HepG2 (cell line): ENCODE results near the gene TOMM20. TPM values are rescaled to one million over a fixed set of nuclear protein-coding genes. Genes with fewer than 3 reads are reported as not detected.

ENCODE experiments used
- AKAP8 ChIP-seq: sonication (generic); formaldehyde crosslinking; IDR thresholded peaks from 2 replicates; pipeline ENCODE4 v1.5.1; 2020; ENCODE audit warnings: mild to moderate bottlenecking, missing genetic modification reagents
- CEBPG ChIP-seq: IDR thresholded peaks from 2 replicates; pipeline ENCODE4 v1.6.1; 2016
- CHD4 ChIP-seq: fragments of 200-600 bp; sonication (generic); IDR thresholded peaks from 2 replicates; pipeline ENCODE4 v1.7.0; 2017; ENCODE audit warnings: mild to moderate bottlenecking, low read length, borderline replicate concordance
- FOXA3 ChIP-seq: IDR thresholded peaks from 2 replicates; pipeline ENCODE4 v1.6.1; 2016; ENCODE audit warnings: missing genetic modification reagents, missing compliant biosample characterization
- HES4 ChIP-seq: sonication (generic); formaldehyde crosslinking; IDR thresholded peaks from 2 replicates; pipeline ENCODE4 v1.9.0; 2021; ENCODE audit warnings: mild to moderate bottlenecking, missing genetic modification reagents, borderline replicate concordance
- HNF4G ChIP-seq, 2 experiments: sonication (generic) in 1 of 2; formaldehyde crosslinking in 1 of 2; IDR thresholded peaks; 2 replicates each; pipeline versions ENCODE4 v1.4.0 to v1.6.1; 2011 to 2020; ENCODE audit warnings: borderline replicate concordance in 2 of 2, low read depth in 2 of 2, mild to moderate bottlenecking in 2 of 2, low read length in 1 of 2, missing genetic modification reagents in 1 of 2, moderate library complexity in 1 of 2
- KDM3A ChIP-seq: IDR thresholded peaks from 2 replicates; pipeline ENCODE4 v1.6.1; 2018; ENCODE audit warnings: low read depth, missing compliant biosample characterization
- NRL ChIP-seq: sonication (generic); formaldehyde crosslinking; IDR thresholded peaks from 2 replicates; pipeline ENCODE4 v1.5.0; 2020; ENCODE audit warnings: missing genetic modification reagents, mild to moderate bottlenecking, moderate library complexity, borderline replicate concordance
- POGZ ChIP-seq: sonication (generic); formaldehyde crosslinking; IDR thresholded peaks from 2 replicates; pipeline ENCODE4 v1.4.0; 2020; ENCODE audit warnings: mild to moderate bottlenecking, missing genetic modification reagents
- SALL1 ChIP-seq: sonication (generic); formaldehyde crosslinking; IDR thresholded peaks from 2 replicates; pipeline ENCODE4 v1.8.0; 2022; ENCODE audit warnings: mild to moderate bottlenecking, missing genetic modification reagents
- SAP130 ChIP-seq: IDR thresholded peaks from 2 replicates; pipeline ENCODE4 v1.6.1; 2016; ENCODE audit warnings: low read depth
- TRIM24 ChIP-seq: sonication (generic); formaldehyde crosslinking; IDR thresholded peaks from 2 replicates; pipeline ENCODE4 v1.8.0; 2022; ENCODE audit warnings: mild to moderate bottlenecking, missing genetic modification reagents
- ZNF263 ChIP-seq: sonication (generic); formaldehyde crosslinking; IDR thresholded peaks from 2 replicates; pipeline ENCODE4 v1.4.0; 2020; ENCODE audit warnings: missing genetic modification reagents
- ZNF775 ChIP-seq: sonication (generic); formaldehyde crosslinking; IDR thresholded peaks from 2 replicates; pipeline ENCODE4 v1.4.0; 2020; ENCODE audit warnings: missing genetic modification reagents, mild to moderate bottlenecking, moderate library complexity, borderline replicate concordance
- polyA plus RNA-seq, 8 experiments: library from polyadenylated mRNA; depleted of rRNA in 3 of 8; stranded (reverse) in 7 of 8; unstranded in 1 of 8; fragments of >200 nt; fragmentation: Illumina TruSeq in 4 of 8; extraction: Trizol in 4 of 8; gene quantifications; 2 replicates each; pipeline versions ENCODE4 v1.2.1 to v1.2.3, GENCODE V29; 2011 to 2016; ENCODE audit warnings: low read depth in 4 of 8, missing spikeins in 1 of 8, mixed read lengths in 1 of 8; ENCODE audit not compliant: insufficient read depth in 1 of 8
- total RNA-seq, 5 experiments: library from RNA; depleted of rRNA; stranded (reverse); fragments of >200 nt; fragmentation: Illumina TruSeq; extraction: Trizol; gene quantifications; 2 replicates each; pipeline ENCODE4 v1.2.3, GENCODE V29; 2016; ENCODE audit warnings: low read depth in 1 of 5
- TF ChIP-seq, protein P1 (sequence below): IDR thresholded peaks from 2 replicates; pipeline ENCODE4 v1.6.1; 2016; ENCODE audit warnings: low read depth, missing genetic modification reagents, missing compliant biosample characterization
- TF ChIP-seq, protein P2 (sequence below): sonication (generic); formaldehyde crosslinking; IDR thresholded peaks from 2 replicates; pipeline ENCODE4 v1.8.1; 2022; ENCODE audit warnings: mild to moderate bottlenecking, missing genetic modification reagents
- TF ChIP-seq, protein P3 (sequence below): sonication (generic); formaldehyde crosslinking; IDR thresholded peaks from 2 replicates; pipeline ENCODE4 v1.5.0; 2020; ENCODE audit warnings: missing genetic modification reagents

Gene TOMM20
- total and polyA plus RNA-seq, 2 of the 13 experiments (the other 11 are each of a cell fraction or from before 2014, with no cell fraction given): 153 to 376 TPM

- TF ChIP-seq, protein P1, sequence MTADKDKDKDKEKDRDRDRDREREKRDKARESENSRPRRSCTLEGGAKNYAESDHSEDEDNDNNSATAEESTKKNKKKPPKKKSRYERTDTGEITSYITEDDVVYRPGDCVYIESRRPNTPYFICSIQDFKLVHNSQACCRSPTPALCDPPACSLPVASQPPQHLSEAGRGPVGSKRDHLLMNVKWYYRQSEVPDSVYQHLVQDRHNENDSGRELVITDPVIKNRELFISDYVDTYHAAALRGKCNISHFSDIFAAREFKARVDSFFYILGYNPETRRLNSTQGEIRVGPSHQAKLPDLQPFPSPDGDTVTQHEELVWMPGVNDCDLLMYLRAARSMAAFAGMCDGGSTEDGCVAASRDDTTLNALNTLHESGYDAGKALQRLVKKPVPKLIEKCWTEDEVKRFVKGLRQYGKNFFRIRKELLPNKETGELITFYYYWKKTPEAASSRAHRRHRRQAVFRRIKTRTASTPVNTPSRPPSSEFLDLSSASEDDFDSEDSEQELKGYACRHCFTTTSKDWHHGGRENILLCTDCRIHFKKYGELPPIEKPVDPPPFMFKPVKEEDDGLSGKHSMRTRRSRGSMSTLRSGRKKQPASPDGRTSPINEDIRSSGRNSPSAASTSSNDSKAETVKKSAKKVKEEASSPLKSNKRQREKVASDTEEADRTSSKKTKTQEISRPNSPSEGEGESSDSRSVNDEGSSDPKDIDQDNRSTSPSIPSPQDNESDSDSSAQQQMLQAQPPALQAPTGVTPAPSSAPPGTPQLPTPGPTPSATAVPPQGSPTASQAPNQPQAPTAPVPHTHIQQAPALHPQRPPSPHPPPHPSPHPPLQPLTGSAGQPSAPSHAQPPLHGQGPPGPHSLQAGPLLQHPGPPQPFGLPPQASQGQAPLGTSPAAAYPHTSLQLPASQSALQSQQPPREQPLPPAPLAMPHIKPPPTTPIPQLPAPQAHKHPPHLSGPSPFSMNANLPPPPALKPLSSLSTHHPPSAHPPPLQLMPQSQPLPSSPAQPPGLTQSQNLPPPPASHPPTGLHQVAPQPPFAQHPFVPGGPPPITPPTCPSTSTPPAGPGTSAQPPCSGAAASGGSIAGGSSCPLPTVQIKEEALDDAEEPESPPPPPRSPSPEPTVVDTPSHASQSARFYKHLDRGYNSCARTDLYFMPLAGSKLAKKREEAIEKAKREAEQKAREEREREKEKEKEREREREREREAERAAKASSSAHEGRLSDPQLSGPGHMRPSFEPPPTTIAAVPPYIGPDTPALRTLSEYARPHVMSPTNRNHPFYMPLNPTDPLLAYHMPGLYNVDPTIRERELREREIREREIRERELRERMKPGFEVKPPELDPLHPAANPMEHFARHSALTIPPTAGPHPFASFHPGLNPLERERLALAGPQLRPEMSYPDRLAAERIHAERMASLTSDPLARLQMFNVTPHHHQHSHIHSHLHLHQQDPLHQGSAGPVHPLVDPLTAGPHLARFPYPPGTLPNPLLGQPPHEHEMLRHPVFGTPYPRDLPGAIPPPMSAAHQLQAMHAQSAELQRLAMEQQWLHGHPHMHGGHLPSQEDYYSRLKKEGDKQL (CRISPR knock-in tag): peak; percentile 89
- TF ChIP-seq KDM3A (CRISPR knock-in tag) (peak; percentile 74; the same call in 1 of the 2 replicates), CEBPG (peak; percentile 92), HES4 (CRISPR knock-in tag) (no peak), FOXA3 (peak; percentile 97), TRIM24 (CRISPR knock-in tag) (peak; percentile 44), ZNF775 (CRISPR knock-in tag) (peak; percentile 52; the same call in 1 of the 2 replicates), AKAP8 (CRISPR knock-in tag) (peak; percentile 73; the same call in 1 of the 2 replicates), ZNF263 (peak; percentile 79), NRL (CRISPR knock-in tag) (peak; percentile 77; the same call in 1 of the 2 replicates), CHD4 (peak; percentile 42; the same call in 1 of the 2 replicates), HNF4G (IDR thresholded peaks at IDR 0.05; ENCODE audit: borderline replicate concordance, low read depth, low read length) (peak; percentile 47; the same call in 1 of the 2 replicates), HNF4G (CRISPR knock-in tag; IDR thresholded peaks at IDR 0.05; ENCODE audit: borderline replicate concordance, low read depth) (peak; percentile 88), POGZ (peak; percentile 69), SALL1 (CRISPR knock-in tag) (peak; percentile 95), SAP130 (CRISPR knock-in tag) (peak; percentile 89)
- TF ChIP-seq, protein P2, sequence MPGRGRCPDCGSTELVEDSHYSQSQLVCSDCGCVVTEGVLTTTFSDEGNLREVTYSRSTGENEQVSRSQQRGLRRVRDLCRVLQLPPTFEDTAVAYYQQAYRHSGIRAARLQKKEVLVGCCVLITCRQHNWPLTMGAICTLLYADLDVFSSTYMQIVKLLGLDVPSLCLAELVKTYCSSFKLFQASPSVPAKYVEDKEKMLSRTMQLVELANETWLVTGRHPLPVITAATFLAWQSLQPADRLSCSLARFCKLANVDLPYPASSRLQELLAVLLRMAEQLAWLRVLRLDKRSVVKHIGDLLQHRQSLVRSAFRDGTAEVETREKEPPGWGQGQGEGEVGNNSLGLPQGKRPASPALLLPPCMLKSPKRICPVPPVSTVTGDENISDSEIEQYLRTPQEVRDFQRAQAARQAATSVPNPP (CRISPR knock-in tag): no peak
- TF ChIP-seq, protein P3, sequence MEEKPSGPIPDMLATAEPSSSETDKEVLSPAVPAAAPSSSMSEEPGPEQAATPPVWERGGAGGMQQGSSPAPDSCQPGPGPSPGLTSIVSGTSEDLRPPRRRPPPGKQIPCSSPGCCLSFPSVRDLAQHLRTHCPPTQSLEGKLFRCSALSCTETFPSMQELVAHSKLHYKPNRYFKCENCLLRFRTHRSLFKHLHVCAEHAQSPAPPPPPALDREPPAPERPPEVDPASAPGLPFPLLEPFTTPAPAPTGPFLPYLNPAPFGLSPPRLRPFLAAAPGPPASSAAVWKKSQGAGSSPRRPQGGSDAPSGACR (CRISPR knock-in tag): peak; percentile 57; the same call in 1 of the 2 replicates
Measured at GRCh38 chr1:235073331-235073967, 55.2 kb downstream of the TOMM20 start (continued).
